Activated gamma-delta T cell treated with anti-CD3 and anti-CD28 coated beads, Interleukin-2, amount 50 U/mL, for 16 hours (primary cell): ENCODE measurements around the gene CYP21A2.
"Not testable (repeated sequence)": the region's sequence is repeated elsewhere in the genome, so short reads cannot be mapped to it uniquely, and the experiment has no call there.

Source experiments
- DNase-seq: peaks from one replicate; pipeline ENCODE4 v3.0.0-alpha.2; 2020; ENCODE audit warnings: low read depth

The CYP21A2 gene

DNA sequence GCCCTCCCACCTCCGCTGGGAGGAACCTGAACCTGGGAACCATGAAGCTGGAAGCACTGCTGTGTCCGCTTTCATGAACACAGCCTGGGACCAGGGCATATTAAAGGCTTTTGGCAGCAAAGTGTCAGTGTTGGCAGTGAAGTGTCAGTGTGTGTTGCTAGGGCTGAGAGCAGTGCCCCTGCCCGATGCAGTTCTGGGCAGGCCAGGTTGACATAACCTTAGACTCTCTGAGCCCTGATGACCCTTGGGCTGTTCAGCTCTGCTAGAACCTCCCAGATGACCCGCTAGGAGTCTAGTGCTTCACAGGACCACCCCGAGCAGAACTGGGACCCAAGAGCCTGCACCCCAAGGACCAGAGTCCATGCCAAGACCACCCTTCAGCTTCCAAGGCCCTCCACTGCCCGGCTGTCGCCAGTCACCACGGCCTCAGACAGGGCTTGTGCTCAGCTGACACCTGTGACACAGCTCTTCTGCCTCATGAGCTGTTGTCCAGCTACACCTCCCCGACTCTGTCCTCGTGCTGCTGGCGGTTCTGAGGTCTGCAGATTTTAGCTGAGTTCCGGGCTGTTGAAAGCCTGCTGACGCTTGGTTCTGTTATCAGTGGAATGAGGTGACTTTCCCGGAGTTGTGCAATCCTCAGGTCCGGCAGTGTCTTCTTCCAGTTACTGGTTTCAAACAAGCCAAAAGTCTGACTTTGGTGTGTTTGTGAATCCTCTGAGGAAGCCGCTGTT lies 2.8 kb upstream of the CYP21A2 start:
- DNase-seq: not testable (repeated sequence)

DNA sequence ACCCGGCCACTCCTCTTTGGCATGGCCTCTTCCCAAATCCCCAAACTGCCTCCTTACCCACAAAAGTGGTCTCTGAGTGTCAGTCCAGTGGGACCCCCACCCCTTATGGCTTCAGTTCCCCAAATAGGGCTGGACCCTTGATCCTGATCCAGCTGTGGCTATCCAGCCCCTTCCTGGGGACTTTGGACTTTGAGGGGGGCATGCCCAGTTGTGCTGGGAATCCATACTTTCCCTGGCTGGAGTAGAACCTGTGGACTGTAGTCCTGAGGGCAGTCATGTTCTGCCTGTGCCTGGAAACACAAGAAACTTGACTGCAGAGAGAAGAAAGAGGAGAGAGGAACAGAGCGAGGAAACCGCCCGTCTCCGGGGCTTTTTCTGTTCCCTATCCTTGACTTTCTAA lies 1.1 kb upstream of the CYP21A2 start:
- DNase-seq: not testable (repeated sequence)

DNA sequence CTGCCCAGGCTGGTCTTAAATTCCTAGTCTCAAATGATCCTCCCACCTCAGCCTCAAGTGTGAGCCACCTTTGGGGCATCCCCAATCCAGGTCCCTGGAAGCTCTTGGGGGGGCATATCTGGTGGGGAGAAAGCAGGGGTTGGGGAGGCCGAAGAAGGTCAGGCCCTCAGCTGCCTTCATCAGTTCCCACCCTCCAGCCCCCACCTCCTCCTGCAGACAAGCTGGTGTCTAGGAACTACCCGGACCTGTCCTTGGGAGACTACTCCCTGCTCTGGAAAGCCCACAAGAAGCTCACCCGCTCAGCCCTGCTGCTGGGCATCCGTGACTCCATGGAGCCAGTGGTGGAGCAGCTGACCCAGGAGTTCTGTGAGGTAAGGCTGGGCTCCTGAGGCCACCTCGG lies 663 bp downstream of the CYP21A2 start:
- not testable (repeated sequence) for DNase-seq

DNA sequence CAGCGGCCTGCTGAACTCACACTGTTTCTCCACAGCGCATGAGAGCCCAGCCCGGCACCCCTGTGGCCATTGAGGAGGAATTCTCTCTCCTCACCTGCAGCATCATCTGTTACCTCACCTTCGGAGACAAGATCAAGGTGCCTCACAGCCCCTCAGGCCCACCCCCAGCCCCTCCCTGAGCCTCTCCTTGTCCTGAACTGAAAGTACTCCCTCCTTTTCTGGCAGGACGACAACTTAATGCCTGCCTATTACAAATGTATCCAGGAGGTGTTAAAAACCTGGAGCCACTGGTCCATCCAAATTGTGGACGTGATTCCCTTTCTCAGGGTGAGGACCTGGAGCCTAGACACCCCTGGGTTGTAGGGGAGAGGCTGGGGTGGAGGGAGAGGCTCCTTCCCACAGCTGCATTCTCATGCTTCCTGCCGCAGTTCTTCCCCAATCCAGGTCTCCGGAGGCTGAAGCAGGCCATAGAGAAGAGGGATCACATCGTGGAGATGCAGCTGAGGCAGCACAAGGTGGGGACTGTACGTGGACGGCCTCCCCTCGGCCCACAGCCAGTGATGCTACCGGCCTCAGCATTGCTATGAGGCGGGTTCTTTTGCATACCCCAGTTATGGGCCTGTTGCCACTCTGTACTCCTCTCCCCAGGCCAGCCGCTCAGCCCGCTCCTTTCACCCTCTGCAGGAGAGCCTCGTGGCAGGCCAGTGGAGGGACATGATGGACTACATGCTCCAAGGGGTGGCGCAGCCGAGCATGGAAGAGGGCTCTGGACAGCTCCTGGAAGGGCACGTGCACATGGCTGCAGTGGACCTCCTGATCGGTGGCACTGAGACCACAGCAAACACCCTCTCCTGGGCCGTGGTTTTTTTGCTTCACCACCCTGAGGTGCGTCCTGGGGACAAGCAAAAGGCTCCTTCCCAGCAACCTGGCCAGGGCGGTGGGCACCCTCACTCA lies 1.4 kb downstream of the CYP21A2 start:
- DNase-seq: not testable (repeated sequence)

DNA sequence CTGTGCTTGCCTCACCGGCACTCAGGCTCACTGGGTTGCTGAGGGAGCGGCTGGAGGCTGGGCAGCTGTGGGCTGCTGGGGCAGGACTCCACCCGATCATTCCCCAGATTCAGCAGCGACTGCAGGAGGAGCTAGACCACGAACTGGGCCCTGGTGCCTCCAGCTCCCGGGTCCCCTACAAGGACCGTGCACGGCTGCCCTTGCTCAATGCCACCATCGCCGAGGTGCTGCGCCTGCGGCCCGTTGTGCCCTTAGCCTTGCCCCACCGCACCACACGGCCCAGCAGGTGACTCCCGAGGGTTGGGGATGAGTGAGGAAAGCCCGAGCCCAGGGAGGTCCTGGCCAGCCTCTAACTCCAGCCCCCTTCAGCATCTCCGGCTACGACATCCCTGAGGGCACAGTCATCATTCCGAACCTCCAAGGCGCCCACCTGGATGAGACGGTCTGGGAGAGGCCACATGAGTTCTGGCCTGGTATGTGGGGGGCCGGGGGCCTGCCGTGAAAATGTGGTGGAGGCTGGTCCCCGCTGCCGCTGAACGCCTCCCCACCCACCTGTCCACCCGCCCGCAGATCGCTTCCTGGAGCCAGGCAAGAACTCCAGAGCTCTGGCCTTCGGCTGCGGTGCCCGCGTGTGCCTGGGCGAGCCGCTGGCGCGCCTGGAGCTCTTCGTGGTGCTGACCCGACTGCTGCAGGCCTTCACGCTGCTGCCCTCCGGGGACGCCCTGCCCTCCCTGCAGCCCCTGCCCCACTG lies 2.3 kb downstream of the CYP21A2 start:
- not testable (repeated sequence) for DNase-seq

DNA sequence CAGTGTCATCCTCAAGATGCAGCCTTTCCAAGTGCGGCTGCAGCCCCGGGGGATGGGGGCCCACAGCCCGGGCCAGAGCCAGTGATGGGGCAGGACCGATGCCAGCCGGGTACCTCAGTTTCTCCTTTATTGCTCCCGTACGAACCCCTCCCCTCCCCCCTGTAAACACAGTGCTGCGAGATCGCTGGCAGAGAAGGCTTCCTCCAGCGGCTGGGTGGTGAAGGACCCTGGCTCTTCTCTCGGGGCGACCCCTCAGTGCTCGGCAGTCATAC lies 2.8 kb downstream of the CYP21A2 start:
- DNase-seq: not testable (repeated sequence)

DNA sequence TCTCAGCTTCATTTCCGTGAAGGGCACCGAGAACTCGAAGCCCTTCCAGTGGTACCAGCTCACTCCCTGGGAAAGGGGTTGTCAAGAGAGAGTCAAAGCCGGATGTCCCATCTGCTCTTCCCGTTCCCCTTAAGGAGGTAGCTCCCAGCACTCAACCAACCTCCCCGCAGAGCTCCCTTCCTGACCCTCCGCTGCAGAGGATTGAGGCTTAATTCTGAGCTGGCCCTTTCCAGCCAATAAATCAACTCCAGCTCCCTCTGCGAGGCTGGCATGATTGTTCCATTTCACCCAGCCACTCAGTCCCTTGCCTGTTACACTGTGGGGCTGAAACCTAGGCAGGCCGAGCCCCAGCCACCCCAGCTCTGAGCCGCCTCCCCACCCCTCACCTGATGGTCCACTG lies 3.2 kb downstream of the CYP21A2 start:
- not testable (repeated sequence) for DNase-seq

DNA sequence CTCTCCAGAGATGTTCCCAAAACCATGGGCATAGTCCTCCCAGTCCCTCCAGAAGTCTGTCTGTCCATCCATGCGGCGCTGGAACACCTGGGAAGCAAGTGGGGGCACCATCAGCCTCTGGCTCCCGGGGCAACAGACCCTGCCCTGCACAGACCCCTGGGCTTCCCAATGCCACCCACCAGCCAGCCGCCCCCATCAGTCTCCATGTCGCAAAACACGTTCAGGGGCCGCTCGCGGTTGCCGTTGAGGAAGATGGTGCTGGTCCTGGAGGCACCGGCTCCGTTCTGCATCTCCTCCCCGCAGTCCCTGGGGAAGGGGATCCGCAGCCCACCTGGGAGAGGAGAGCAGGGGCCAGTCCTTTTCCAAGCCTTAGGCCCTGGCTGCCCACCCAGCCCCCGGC lies 4.1 kb downstream of the CYP21A2 start:
- DNase-seq: not testable (repeated sequence)

DNA sequence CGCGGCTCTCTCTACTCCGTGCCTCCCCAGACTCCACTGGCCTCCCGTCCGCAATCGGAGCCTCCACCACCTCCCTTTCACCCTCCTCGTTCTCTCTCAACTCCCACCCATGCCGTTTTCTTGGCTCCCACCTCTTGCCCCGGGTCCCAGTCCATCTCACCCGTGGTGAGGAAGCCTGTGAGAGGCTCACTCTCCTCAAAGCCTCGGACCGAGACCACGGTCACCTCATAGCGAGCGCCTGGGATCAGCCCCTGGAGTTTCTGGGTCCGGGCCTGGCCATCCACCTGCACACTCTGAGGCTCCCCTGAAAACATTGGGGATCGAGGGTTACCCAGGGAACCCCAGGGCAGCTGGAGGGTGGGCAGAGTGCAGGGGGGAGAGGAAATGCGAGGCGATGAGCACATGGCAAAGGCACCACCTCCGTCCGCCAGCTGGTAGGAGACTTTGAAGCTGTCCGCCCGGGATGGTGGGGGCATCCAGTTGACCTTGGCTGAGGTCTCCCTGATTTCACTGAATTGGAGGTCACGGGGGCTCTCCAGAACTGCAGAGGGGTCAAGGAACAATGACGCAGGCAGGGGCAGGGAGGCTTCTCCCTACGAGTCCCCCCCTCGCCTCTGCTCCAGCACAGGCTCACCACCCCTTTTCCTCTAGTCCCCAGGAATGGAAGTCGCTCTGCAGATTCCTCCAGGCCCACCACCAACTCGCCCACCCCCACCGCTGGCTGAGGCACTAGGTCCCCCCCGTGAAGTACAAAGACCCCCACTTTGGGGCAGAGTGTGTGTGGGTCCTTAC lies 5.6 kb downstream of the CYP21A2 start:
- DNase-seq: not testable (repeated sequence)

DNA sequence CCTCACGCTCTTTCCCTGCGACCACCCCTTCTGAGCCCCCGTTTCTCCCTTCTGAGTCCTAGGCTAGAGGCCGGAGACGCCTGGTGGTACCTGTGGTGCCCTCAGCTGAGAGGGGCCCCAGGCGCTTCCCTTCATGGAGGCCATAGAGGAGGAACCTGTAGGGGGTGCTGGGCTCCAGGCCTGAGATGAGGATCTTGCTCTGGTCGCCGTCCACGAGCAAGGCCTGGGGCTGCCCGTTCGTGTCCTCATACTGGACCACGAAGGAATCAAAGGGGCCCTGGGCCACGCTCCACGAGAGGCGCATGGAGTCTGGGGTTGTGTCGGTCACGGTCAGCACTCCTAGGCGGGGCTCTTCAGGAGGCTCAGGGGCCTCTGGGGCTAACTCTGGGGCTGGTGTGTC lies 6.7 kb downstream of the CYP21A2 start:
- DNase-seq: not testable (repeated sequence)

DNA sequence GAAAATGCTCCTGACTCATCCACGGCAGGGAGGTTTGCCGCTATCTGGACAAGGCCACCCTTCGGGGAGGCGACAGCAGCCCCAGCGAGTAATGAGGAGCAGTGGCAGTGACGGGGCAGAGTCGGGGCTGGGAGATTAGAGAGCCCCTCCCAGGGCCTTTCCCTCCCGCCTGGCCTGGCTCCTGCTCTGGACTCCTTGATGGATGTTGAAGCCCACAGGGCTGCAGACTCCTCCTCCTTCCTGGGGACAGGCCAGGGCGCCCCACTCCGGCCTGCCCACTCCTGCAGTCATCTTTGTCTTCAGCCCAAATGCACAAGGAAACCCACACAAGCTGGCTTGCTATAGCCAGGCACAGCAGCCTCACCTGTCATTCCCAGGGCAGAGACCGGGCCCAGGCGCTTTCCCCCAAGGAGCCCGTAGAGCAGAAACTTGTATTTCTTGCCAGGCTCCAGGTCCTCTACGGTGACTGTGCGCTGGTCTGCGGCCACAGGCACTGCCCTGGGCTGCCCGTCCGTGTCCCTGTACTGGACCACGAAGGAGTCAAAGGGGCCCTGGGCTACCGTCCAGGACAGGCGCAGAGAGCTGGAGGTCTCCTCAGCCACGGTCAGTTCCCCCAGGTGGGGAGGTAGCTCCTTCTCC lies 7.7 kb downstream of the CYP21A2 start:
- DNase-seq: no peak

DNA sequence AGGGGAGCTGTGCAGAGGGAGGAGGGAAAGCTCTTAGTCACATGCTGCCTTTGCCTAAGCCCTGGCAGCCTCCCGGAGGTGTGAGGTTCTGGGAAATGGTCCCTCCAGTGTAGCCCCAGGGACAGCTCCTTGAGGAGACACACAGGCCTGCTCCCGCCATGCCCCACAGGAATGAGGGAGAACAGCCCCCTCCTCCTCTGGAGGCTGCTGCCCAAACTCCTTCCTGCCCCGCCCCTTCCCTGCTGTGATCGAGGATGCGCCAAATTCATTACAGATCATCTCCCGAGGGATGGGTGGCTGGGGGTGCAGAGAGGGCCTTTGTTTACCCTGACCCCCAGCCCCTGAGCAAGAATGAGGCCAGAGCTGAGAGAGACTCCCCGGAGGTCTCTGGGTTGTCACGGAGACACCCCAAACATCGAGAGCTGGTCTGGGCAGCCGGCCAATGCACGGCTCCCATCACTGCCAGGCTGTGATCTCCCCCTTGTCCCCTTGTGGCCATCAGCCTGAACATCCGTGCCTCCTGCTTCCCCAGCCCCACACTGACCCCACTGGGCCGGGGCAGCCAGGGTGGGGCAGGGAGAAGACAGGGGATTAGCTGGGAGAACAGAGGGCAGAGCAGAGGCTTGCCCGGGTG lies 8.4 kb downstream of the CYP21A2 start:
- no peak for DNase-seq

DNA sequence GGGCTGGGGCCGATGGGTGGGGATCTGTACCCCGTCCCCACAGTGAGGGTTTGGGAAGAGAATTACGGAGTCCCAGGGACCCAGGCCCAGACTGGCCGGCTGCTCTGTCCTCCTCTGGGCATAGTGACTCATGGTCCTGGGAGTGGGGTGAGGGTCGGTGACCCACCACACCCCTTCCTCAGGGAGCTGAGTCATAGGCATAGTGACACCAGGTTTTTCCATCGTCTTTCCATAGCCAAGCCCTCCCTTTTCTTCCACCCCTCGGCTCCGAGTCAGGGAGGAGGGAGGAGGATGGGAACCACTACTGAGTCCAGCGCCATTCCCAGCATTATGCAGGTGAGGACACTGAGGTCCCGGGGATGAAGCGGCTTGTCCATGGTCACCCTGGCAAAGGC lies 8.9 kb downstream of the CYP21A2 start:
- DNase-seq: no peak

DNA sequence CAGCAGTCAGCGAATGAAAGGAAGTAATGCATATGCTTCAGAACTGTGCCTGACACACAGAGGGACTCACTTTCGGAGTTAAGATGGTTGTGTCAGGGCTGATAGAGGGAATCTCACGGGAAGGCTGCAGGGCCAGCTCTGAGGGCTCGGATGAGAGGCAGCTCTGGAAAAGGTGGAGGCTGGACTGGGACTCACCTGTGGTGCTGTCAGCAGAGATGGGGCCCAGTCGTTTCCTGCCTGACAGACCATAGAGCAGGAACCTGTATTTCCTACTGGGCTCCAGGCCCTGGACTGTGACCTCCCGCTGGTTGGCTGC lies 9.3 kb downstream of the CYP21A2 start:
- DNase-seq: no peak

DNA sequence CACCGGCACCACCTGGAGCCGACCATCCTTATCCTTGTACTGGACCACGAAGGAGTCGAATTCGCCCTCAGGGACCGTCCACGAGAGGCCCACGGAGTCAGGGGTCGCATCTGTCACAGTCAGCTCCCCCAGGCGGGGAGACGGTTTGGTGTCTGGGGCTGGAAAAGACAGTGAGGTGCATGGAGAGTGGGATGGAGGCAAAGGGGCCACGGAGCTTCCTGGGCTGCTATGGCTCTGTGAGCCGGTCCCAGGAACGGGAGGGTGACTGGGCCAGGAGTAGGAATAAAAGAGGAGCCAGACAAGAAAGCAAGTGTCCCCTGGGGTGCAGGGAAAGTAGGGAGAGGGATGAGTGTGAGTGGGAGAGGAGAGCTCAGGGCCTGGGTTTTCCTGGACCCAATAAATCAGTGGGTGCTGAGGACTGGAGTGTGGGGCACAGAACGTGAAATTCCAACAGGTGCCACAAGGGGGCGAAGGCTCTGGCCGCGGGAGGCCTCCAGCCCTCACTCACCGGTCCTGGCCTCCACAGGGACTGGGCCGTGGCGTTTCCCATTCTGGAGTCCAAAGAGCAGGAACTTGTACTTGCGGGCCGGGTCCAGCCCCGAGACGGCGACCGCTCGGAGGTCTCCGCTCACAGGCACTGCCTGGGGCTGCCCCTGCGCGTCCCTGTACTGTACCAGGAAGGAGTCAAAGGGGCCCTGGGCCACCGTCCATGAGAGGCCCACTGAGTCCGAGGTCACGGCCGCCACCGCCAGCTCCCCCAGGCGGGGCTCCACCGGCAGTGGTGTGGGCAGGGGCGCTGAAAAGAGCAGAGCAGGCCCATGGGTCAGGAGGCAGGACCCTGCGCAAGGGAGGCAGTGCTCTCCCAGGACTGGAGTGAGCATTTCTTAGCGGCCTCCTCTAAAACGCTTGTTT lies 9.9 kb downstream of the CYP21A2 start:
- DNase-seq: peak; percentile 54

DNA sequence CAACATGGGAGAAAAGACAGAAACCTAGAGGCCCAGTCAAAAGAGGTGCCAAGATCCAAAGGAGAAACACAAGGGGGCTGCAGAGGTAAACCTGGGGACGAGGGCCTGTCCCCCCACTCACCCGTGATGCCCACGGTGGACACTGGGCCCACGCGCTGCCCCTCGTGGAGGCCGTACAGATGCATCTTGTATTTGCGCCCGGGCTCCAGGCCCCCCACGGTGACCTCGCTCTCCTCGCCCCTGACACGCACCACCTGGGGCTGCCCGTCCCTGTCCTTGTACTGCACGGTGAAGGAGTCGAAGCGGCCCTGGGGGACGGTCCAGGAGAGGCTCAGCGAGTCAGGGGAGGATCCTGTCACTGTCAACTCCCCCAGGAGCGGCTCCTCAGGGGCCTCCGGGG lies 10.9 kb downstream of the CYP21A2 start:
- DNase-seq: not testable (repeated sequence)

DNA sequence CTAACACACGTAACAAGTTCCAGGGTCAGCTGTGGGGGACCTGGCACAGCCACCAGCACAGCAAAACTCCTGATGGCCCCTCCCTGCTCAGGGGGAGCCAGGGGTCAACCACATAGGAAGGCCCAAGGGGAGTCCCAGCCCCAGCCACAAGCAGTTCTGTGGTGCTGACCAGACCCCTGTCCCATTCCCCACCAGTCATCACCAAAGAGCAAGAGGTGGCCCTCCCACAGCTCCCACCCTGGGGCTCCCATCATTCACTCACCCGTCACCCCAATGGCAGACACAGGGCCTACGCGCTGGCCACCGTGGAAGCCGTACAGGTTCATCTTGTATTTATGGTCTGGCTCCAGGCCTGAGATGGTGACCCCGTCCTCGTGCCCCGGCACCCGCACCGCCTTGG lies 11.5 kb downstream of the CYP21A2 start:
- not testable (repeated sequence) for DNase-seq

DNA sequence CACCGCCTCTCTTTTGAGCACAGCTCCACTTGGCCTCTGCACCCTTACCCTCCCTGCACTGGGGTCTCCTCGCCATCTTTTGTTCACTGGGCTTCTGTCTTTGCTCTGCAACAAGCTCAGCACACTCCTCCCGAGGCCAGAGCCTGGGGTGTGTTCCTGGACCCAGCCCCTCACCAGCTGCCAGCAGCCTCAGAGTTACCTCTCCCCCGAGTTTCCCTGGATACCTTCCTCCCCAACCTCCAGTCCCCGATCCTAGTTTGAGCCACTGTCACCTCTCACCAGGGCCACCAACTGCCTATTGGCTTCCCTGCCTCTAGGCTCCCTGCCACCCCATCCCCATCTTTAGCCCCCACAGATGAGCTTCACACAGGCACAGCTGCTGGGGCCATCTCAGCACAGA lies 12.3 kb downstream of the CYP21A2 start:
- DNase-seq: no peak

DNA sequence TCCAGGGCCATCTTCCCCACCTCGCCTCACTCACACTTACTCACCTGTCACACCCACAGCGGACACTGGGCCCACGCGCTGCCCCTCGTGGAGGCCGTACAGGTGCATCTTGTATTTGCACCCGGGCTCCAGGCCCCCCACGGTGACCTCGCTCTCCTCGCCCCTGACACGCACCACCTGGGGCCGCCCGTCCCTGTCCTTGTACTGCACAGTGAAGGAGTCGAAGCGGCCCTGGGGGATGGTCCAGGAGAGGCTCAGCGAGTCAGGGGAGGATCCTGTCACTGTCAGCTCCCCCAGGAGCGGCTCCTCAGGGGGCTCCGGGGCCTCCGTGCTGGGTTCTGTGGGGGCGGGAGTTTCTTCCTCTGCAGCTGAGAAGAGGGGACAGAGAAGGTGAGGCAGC lies 14.4 kb downstream of the CYP21A2 start:
- not testable (repeated sequence) for DNase-seq

DNA sequence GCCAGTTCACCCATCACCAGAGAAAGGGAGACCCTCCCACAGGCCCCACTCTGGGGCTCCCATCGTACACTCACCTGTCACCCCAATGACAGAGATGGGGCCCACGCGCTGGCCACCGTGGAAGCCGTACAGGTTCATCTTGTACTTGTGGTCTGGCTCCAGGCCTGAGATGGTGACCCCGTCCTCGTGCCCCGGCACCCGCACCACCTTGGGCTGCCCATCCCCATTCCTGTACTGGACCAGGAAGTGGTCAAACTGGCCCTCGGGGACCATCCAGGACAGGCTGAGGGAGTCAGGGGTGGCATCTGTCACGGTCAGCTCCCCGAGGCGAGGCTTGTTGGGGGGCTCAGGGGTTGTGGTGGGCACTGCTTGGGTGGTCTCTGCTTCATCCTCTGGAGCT lies 15.1 kb downstream of the CYP21A2 start:
- DNase-seq: not testable (repeated sequence)
